HG03457 (cell line): ENCODE data around the gene GSN.
A peak's percentile ranks its signal among the peaks of the same experiment; 100 is the strongest.

Source experiments
- ATAC-seq: cut with Tn5 transposase; IDR thresholded peaks from one replicate; pipeline ENCODE4 v1.9.1; 2021; ENCODE audit warnings: moderate number of reproducible peaks; ENCODE audit not compliant: unreplicated experiment

The GSN gene

GRCh38 chr9:121368745-121369144 is 100.8 kb downstream of the GSN start:
- no peak for ATAC-seq

GRCh38 chr9:121369595-121370265 is 101.8 kb downstream of the GSN start, which contains the start of gene STOM:
STOM (minus strand) TSS chr9:121370250; CDS start chr9:121370187, 63 bp downstream.
- ATAC-seq = peak; percentile 24

- ATAC-seq = no peak
Measured at GRCh38 chr9:121371495-121372061, 103.6 kb downstream of the GSN start.

GRCh38 chr9:121372239-121373010 is 104.5 kb downstream of the GSN start:
- no peak for ATAC-seq

- no peak for ATAC-seq
Measured at GRCh38 chr9:121373011-121373729, 105.2 kb downstream of the GSN start.

GRCh38 chr9:121376214-121376830 is 108.4 kb downstream of the GSN start:
- ATAC-seq = no peak

DNA sequence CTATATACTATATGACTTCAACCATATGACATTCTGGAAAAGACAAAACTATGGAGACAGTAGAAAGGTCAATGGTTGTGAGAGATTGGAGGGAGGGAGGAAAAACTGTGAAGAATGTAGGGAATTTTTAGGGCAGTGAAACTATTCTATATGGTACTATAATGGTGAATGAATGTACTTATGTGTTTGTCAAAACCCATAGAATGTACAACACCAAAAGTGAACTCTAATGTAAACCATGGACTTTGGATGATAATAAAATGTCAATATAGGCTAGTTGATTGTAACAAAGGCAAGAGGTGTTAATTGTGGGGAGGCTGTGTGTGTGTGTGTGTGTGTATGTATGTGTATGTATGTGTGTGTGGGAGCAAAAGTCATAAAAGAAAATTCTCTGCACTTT is 112.9 kb downstream of the GSN start:
- ATAC-seq = no peak
